ENCODE results near the gene LDLRAD3. TPM values are rescaled to one million over a fixed set of nuclear protein-coding genes. Genes with fewer than 3 reads are reported as not detected.

LDLRAD3 gene
- total RNA-seq, 1 experiment from 2014 or later = 19.0 TPM

GRCh38 chr11:36214480-36214879 lies 270.6 kb downstream of the LDLRAD3 start:
- Histone ChIP-seq H3K27ac (ENCODE audit: low read depth, low read length) (no peak overlapping the region), H3K4me2 (ENCODE audit: low read length) (peak overlapping the region; percentile 45), H3K4me1 (ENCODE audit: control insufficient read depth in 1 of 2, insufficient read depth in 2 of 2, low read length in 2 of 2) (peaks cover 7 to 17% of the 10 kb centered on the region in 2 experiments; a peak in 3 of 4 replicates), H3K36me3 (ENCODE audit: control insufficient read depth in 1 of 2, insufficient read depth in 2 of 2, low read length in 2 of 2) (no peaks in the 10 kb centered on the region), H3K27me3 (ENCODE audit: insufficient read depth, low read length) (no peaks in the 10 kb centered on the region), H4K20me1 (ENCODE audit: insufficient read depth) (no peaks in the 10 kb centered on the region), H3K9ac (ENCODE audit: low read length) (no peak overlapping the region), H3K79me2 (ENCODE audit: insufficient read depth, low read length) (no peaks in the 10 kb centered on the region), H2AFZ (ENCODE audit: low read depth, low read length, poor library complexity, severe bottlenecking) (no peak overlapping the region), H3K9me3 (ENCODE audit: control insufficient read depth in 1 of 2, insufficient read depth in 1 of 2, low read depth in 1 of 2, low read length in 2 of 2) (no peaks in the 10 kb centered on the region), H3K4me3 (replicated peaks in 1 of 2; ENCODE audit: low read depth in 1 of 2, low read length in 2 of 2) (no peak overlapping the region), H3K9me2 (ENCODE audit: insufficient read depth) (no peaks in the 10 kb centered on the region)
- ChIA-PET CTCF (no interaction called here), POLR2A (no interaction called here), RAD21 (ENCODE audit: low non-redundant PET in 1 of 2, low total read pairs in 2 of 2, uncharacterized antibody in 2 of 2, unreplicated experiment in 2 of 2) (no interaction called here)
- BruUV-seq (replicated peaks) = no TSS peak
- intact Hi-C loops (cut with micrococcal nuclease) = no loop called here
- DNase-seq (ENCODE audit: low read depth, low spot score) (no peak), ATAC-seq (peak; percentile 58)
- TF ChIP-seq SP1 (IDR thresholded peaks at IDR 0.05; ENCODE audit: low read depth) (peak; percentile 45; the same call in 1 of the 2 replicates), EZH2phosphoT487 (IDR thresholded peaks at IDR 0.05; ENCODE audit: borderline replicate concordance) (no peak), MAX (IDR thresholded peaks at IDR 0.05) (peak; percentile 49; the same call in 1 of the 2 replicates), POLR2A (IDR thresholded peaks at IDR 0.05; ENCODE audit: borderline replicate concordance, extremely low read depth, insufficient read depth, insufficient read length) (no peak), JUND (IDR thresholded peaks at IDR 0.05) (peak; percentile 26; the same call in 1 of the 2 replicates)

- POLR2A ChIA-PET = no interaction called here
Observed at GRCh38 chr11:36214976-36215692, 271.3 kb downstream of the LDLRAD3 start.

More at GRCh38 chr11:36214976-36215692, 271.3 kb downstream of the LDLRAD3 start:
- peak overlapping the region; percentile 45; the same call in 1 of the 2 replicates for H3K4me2 ChIP-seq (ENCODE audit: low read length)
- DNase-seq (ENCODE audit: low read depth, low spot score) (no peak), ATAC-seq (no peak)
- H3K9me2 ChIP-seq (ENCODE audit: insufficient read depth) = no peaks in the 10 kb centered on the region
- no TSS peak for BruUV-seq (replicated peaks)
- H3K79me2 ChIP-seq (ENCODE audit: insufficient read depth, low read length) = no peaks in the 10 kb centered on the region
- ChIA-PET RAD21 (ENCODE audit: low non-redundant PET in 1 of 2, low total read pairs in 2 of 2, uncharacterized antibody in 2 of 2, unreplicated experiment in 2 of 2) (no interaction called here), CTCF (no interaction called here)
- no peak overlapping the region for H3K9ac ChIP-seq (ENCODE audit: low read length)
- no peak for TF ChIP-seq SIN3A (IDR thresholded peaks at IDR 0.05; ENCODE audit: low read depth)
- no peak for TF ChIP-seq YY1 (IDR thresholded peaks at IDR 0.05; ENCODE audit: extremely low read depth, insufficient replicate concordance, low read depth, low read length)
- no peak for TF ChIP-seq CEBPB (IDR thresholded peaks at IDR 0.05; ENCODE audit: low read depth)
- TF ChIP-seq EGR1 (IDR thresholded peaks at IDR 0.05; ENCODE audit: low read depth) = no peak
- TF ChIP-seq JUND (IDR thresholded peaks at IDR 0.05) = no peak
- H3K4me1 ChIP-seq (ENCODE audit: control insufficient read depth in 1 of 2, insufficient read depth in 2 of 2, low read length in 2 of 2) = peaks cover 7 to 17% of the 10 kb centered on the region in 2 experiments; a peak in 3 of 4 replicates
- intact Hi-C loops (cut with micrococcal nuclease) = no loop called here
- H3K9me3 ChIP-seq (ENCODE audit: control insufficient read depth in 1 of 2, insufficient read depth in 1 of 2, low read depth in 1 of 2, low read length in 2 of 2) = peaks cover 0 to under 1% of the 10 kb centered on the region in 2 experiments; a peak in 1 of 4 replicates
- H3K27ac ChIP-seq (ENCODE audit: low read depth, low read length) = no peak overlapping the region
- no peak overlapping the region for H3K4me3 ChIP-seq (replicated peaks in 1 of 2; ENCODE audit: low read depth in 1 of 2, low read length in 2 of 2)
- H3K27me3 ChIP-seq (ENCODE audit: insufficient read depth, low read length) = no peaks in the 10 kb centered on the region
- H4K20me1 ChIP-seq (ENCODE audit: insufficient read depth) = no peaks in the 10 kb centered on the region
- H2AFZ ChIP-seq (ENCODE audit: low read depth, low read length, poor library complexity, severe bottlenecking) = no peak overlapping the region
- no peaks in the 10 kb centered on the region for H3K36me3 ChIP-seq (ENCODE audit: control insufficient read depth in 1 of 2, insufficient read depth in 2 of 2, low read length in 2 of 2)
